OCI-LY1 (cell line): ENCODE data around the gene SPIN1.

Experiments
- CTCF ChIP-seq: fragments of 200-600 bp; sonication (generic), shearing (Covaris generic); IDR thresholded peaks from 2 replicates; pipeline ENCODE4 v1.5.1; 2017; ENCODE audit warnings: mild to moderate bottlenecking, antibody characterized with exemption, low read length, moderate library complexity, mixed read lengths
- EZH2 ChIP-seq: fragments of 200-600 bp; sonication (generic), shearing (Covaris generic); IDR thresholded peaks from 2 replicates; pipeline ENCODE4 v1.8.0; 2017; ENCODE audit warnings: borderline replicate concordance, mixed run types, mild to moderate bottlenecking, antibody characterized with exemption, low read length, moderate library complexity, mixed read lengths

GRCh38 chr9:88387036-88387551 is 1.1 kb upstream of the SPIN1 start:
- TF ChIP-seq CTCF, result no peak
- TF ChIP-seq EZH2, result no peak
